ENCODE data around the gene PCOLCE2.

- TF ChIP-seq EZH2phosphoT487 (IDR thresholded peaks at IDR 0.05; ENCODE audit: insufficient read depth, low read depth) (no peak), EZH2 (IDR thresholded peaks at IDR 0.05; ENCODE audit: insufficient read depth, poor library complexity, severe bottlenecking) (no peak)
These were observed 87.1 kb downstream of the PCOLCE2 start for GRCh38 chr3:142801746-142802145.

All from GM23248 (cell line).